ENCODE data around the gene HEPACAM2.
A peak's percentile ranks its signal among the peaks of the same experiment; 100 is the strongest.

The HEPACAM2 gene

GRCh38 chr7:93178213-93178612, 48.1 kb downstream of the HEPACAM2 start:
- H3K18ac ChIP-seq (ENCODE audit: low read depth in 1 of 2, low read length in 2 of 2) = no peak overlapping the region
- no peaks in the 10 kb centered on the region for H3K36me3 ChIP-seq (ENCODE audit: control insufficient read depth in 1 of 2, insufficient read depth in 2 of 2, low read depth in 1 of 2, low read length in 2 of 2)
- no peak overlapping the region for H2BK15ac ChIP-seq (ENCODE audit: low read depth, poor library complexity, severe bottlenecking)
- no peak overlapping the region for H3K23ac ChIP-seq (ENCODE audit: low read length in 2 of 2)
- no peak overlapping the region for H2AFZ ChIP-seq (ENCODE audit: low read depth, low read length)
- H2BK120ac ChIP-seq (ENCODE audit: low read depth, low read length) = no peak overlapping the region
- no peaks in the 10 kb centered on the region for H3K4me1 ChIP-seq (ENCODE audit: control insufficient read depth, insufficient read depth, low read depth, low read length)
- no peaks in the 10 kb centered on the region for H3K9me3 ChIP-seq (ENCODE audit: control insufficient read depth, low read length)
- H2BK5ac ChIP-seq (ENCODE audit: low read depth, low read length, poor library complexity, severe bottlenecking) = no peak overlapping the region
- WGBS = 0% methylated on average over 1 of the region's 3 CpGs
- peaks cover 22 to 24% of the 10 kb centered on the region in 2 experiments for H3K27me3 ChIP-seq (ENCODE audit: control insufficient read depth in 1 of 2, insufficient read depth in 1 of 2, low read length in 2 of 2)
- H4K8ac ChIP-seq (ENCODE audit: low read length) = no peak overlapping the region
- H3K14ac ChIP-seq (ENCODE audit: low read length in 2 of 2) = no peak overlapping the region
- H3K27ac ChIP-seq (ENCODE audit: low read length, poor library complexity, severe bottlenecking) = no peak overlapping the region
- H2BK12ac ChIP-seq (ENCODE audit: low read length in 2 of 2) = no peak overlapping the region
- H4K91ac ChIP-seq (ENCODE audit: low read length) = no peak overlapping the region
- DNase-seq = peak; percentile 4
- H3K4ac ChIP-seq (ENCODE audit: low read depth in 1 of 2, low read length in 2 of 2) = no peak overlapping the region
- H3K9ac ChIP-seq (ENCODE audit: low read length) = no peak overlapping the region
- H3K4me3 ChIP-seq (ENCODE audit: insufficient read depth in 1 of 2, low read depth in 1 of 2, low read length in 2 of 2) = no peak overlapping the region
- H3K4me2 ChIP-seq (ENCODE audit: low read length, poor library complexity, severe bottlenecking) = no peak overlapping the region
- H2AK5ac ChIP-seq (ENCODE audit: low read length, severe bottlenecking) = no peak overlapping the region
- no peaks in the 10 kb centered on the region for H3K79me1 ChIP-seq (replicated peaks; ENCODE audit: low read length, poor library complexity, severe bottlenecking)

- Histone ChIP-seq H3K79me1 (replicated peaks; ENCODE audit: low read length, poor library complexity, severe bottlenecking) (no peaks in the 10 kb centered on the region), H3K23ac (ENCODE audit: low read length in 2 of 2) (no peak overlapping the region), H2BK12ac (ENCODE audit: low read length in 2 of 2) (no peak overlapping the region), H3K4me1 (ENCODE audit: control insufficient read depth, insufficient read depth, low read depth, low read length) (no peaks in the 10 kb centered on the region), H2BK120ac (ENCODE audit: low read depth, low read length) (no peak overlapping the region), H2BK5ac (ENCODE audit: low read depth, low read length, poor library complexity, severe bottlenecking) (no peak overlapping the region), H3K4me2 (ENCODE audit: low read length, poor library complexity, severe bottlenecking) (no peak overlapping the region), H3K27ac (ENCODE audit: low read length, poor library complexity, severe bottlenecking) (no peak overlapping the region), H3K4ac (ENCODE audit: low read depth in 1 of 2, low read length in 2 of 2) (no peak overlapping the region), H2BK15ac (ENCODE audit: low read depth, poor library complexity, severe bottlenecking) (no peak overlapping the region), H3K27me3 (ENCODE audit: control insufficient read depth in 1 of 2, insufficient read depth in 1 of 2, low read length in 2 of 2) (peaks cover 18 to 20% of the 10 kb centered on the region in 2 experiments), H3K9me3 (ENCODE audit: control insufficient read depth, low read length) (peaks cover 3% of the 10 kb centered on the region), H3K9ac (ENCODE audit: low read length) (no peak overlapping the region), H3K18ac (ENCODE audit: low read depth in 1 of 2, low read length in 2 of 2) (no peak overlapping the region), H3K14ac (ENCODE audit: low read length in 2 of 2) (no peak overlapping the region), H3K36me3 (ENCODE audit: control insufficient read depth in 1 of 2, insufficient read depth in 2 of 2, low read depth in 1 of 2, low read length in 2 of 2) (no peaks in the 10 kb centered on the region), H2AK5ac (ENCODE audit: low read length, severe bottlenecking) (no peak overlapping the region), H3K4me3 (ENCODE audit: insufficient read depth in 1 of 2, low read depth in 1 of 2, low read length in 2 of 2) (no peak overlapping the region), H4K8ac (ENCODE audit: low read length) (no peak overlapping the region), H2AFZ (ENCODE audit: low read depth, low read length) (no peak overlapping the region), H4K91ac (ENCODE audit: low read length) (no peak overlapping the region)
- DNase-seq = no peak
- 81% methylated on average over 2 of the region's 2 CpGs for WGBS
Measured at GRCh38 chr7:93176992-93177580, 49.2 kb downstream of the HEPACAM2 start.

GRCh38 chr7:93175219-93175618, 51.0 kb downstream of the HEPACAM2 start:
- Histone ChIP-seq H2AK5ac (ENCODE audit: low read length, severe bottlenecking) (no peak overlapping the region), H3K9me3 (ENCODE audit: control insufficient read depth, low read length) (peaks cover 19% of the 10 kb centered on the region), H3K4ac (ENCODE audit: low read depth in 1 of 2, low read length in 2 of 2) (no peak overlapping the region), H3K4me1 (ENCODE audit: control insufficient read depth, insufficient read depth, low read depth, low read length) (no peaks in the 10 kb centered on the region), H3K9ac (ENCODE audit: low read length) (no peak overlapping the region), H4K8ac (ENCODE audit: low read length) (no peak overlapping the region), H3K27ac (ENCODE audit: low read length, poor library complexity, severe bottlenecking) (no peak overlapping the region), H3K79me1 (replicated peaks; ENCODE audit: low read length, poor library complexity, severe bottlenecking) (no peaks in the 10 kb centered on the region), H2BK120ac (ENCODE audit: low read depth, low read length) (no peak overlapping the region), H2BK15ac (ENCODE audit: low read depth, poor library complexity, severe bottlenecking) (no peak overlapping the region), H3K4me2 (ENCODE audit: low read length, poor library complexity, severe bottlenecking) (no peak overlapping the region), H3K27me3 (ENCODE audit: control insufficient read depth in 1 of 2, insufficient read depth in 1 of 2, low read length in 2 of 2) (peaks cover 11 to 18% of the 10 kb centered on the region in 2 experiments), H2BK12ac (ENCODE audit: low read length in 2 of 2) (no peak overlapping the region), H3K36me3 (ENCODE audit: control insufficient read depth in 1 of 2, insufficient read depth in 2 of 2, low read depth in 1 of 2, low read length in 2 of 2) (no peaks in the 10 kb centered on the region), H3K23ac (ENCODE audit: low read length in 2 of 2) (no peak overlapping the region), H3K4me3 (ENCODE audit: insufficient read depth in 1 of 2, low read depth in 1 of 2, low read length in 2 of 2) (no peak overlapping the region), H4K91ac (ENCODE audit: low read length) (no peak overlapping the region), H3K18ac (ENCODE audit: low read depth in 1 of 2, low read length in 2 of 2) (no peak overlapping the region), H3K14ac (ENCODE audit: low read length in 2 of 2) (no peak overlapping the region), H2AFZ (ENCODE audit: low read depth, low read length) (no peak overlapping the region), H2BK5ac (ENCODE audit: low read depth, low read length, poor library complexity, severe bottlenecking) (no peak overlapping the region)
- no peak for DNase-seq
- 91% methylated on average over 2 of the region's 2 CpGs for WGBS

GRCh38 chr7:93172683-93173082, 53.6 kb downstream of the HEPACAM2 start:
- Histone ChIP-seq H3K27ac (ENCODE audit: low read length, poor library complexity, severe bottlenecking) (no peak overlapping the region), H3K23ac (ENCODE audit: low read length in 2 of 2) (no peak overlapping the region), H3K14ac (ENCODE audit: low read length in 2 of 2) (no peak overlapping the region), H4K91ac (ENCODE audit: low read length) (no peak overlapping the region), H3K4ac (ENCODE audit: low read depth in 1 of 2, low read length in 2 of 2) (no peak overlapping the region), H3K27me3 (ENCODE audit: control insufficient read depth in 1 of 2, insufficient read depth in 1 of 2, low read length in 2 of 2) (peaks cover 7 to 9% of the 10 kb centered on the region in 2 experiments), H3K9me3 (ENCODE audit: control insufficient read depth, low read length) (peaks cover 19% of the 10 kb centered on the region), H2BK5ac (ENCODE audit: low read depth, low read length, poor library complexity, severe bottlenecking) (no peak overlapping the region), H2BK15ac (ENCODE audit: low read depth, poor library complexity, severe bottlenecking) (no peak overlapping the region), H2AFZ (ENCODE audit: low read depth, low read length) (no peak overlapping the region), H2BK120ac (ENCODE audit: low read depth, low read length) (no peak overlapping the region), H3K79me1 (replicated peaks; ENCODE audit: low read length, poor library complexity, severe bottlenecking) (no peaks in the 10 kb centered on the region), H3K4me1 (ENCODE audit: control insufficient read depth, insufficient read depth, low read depth, low read length) (no peaks in the 10 kb centered on the region), H4K8ac (ENCODE audit: low read length) (no peak overlapping the region), H2AK5ac (ENCODE audit: low read length, severe bottlenecking) (no peak overlapping the region), H3K4me3 (ENCODE audit: insufficient read depth in 1 of 2, low read depth in 1 of 2, low read length in 2 of 2) (no peak overlapping the region), H3K36me3 (ENCODE audit: control insufficient read depth in 1 of 2, insufficient read depth in 2 of 2, low read depth in 1 of 2, low read length in 2 of 2) (no peaks in the 10 kb centered on the region), H3K4me2 (ENCODE audit: low read length, poor library complexity, severe bottlenecking) (no peak overlapping the region), H2BK12ac (ENCODE audit: low read length in 2 of 2) (no peak overlapping the region), H3K18ac (ENCODE audit: low read depth in 1 of 2, low read length in 2 of 2) (no peak overlapping the region), H3K9ac (ENCODE audit: low read length) (no peak overlapping the region)
- no peak for DNase-seq
- no CpG with 5 or more reads among the region's 2 CpGs for WGBS

All from mesenchymal stem cell (in vitro differentiated cells and primary cell).